Left cardiac atrium (tissue), 4 donors: ENCODE measurements around the gene ZNF205. TPM values are rescaled to one million over a fixed set of nuclear protein-coding genes. Genes with fewer than 3 reads are reported as not detected.
"Not testable (repeated sequence)": the region's sequence is repeated elsewhere in the genome, so short reads cannot be mapped to it uniquely, and the experiment has no call there.

Experiments
- ATAC-seq, 2 donors: fragments of 200-7000 bp; cut with Tn5 transposase; one replicate each; pipeline ENCODE4 v1.9.1; 2020; ENCODE audit warnings: mild to moderate bottlenecking in 2 of 2, moderate library complexity in 2 of 2
- DNase-seq: peaks from one replicate; pipeline ENCODE4 v3.0.0-alpha.2; 2020
- intact Hi-C, 2 donors: fragments of 100-400 bp; cut with DNase I; formaldehyde crosslinking; loops; one replicate each; pipeline versions ENCODE4 v1.14.1 to v1.15.1; 2022 to 2023
- total RNA-seq, 2 donors: library from RNA; stranded (reverse); fragmentation: NEBNext Ultra II Directional; extraction: Animal tissue kit (Norgen Biotek cat#: 25700); gene quantifications; one replicate each; pipeline ENCODE4 v1.2.1, GENCODE V29; 2021
- donor health status: DM: no; HTN: yes; CAD: no.
- donor health status: DM: no; HTN: yes; CAD: no; lungs with severe emphysema.
- donor health status: DM: yes; HTN: yes; CAD: no.
- donor health status: Dilated cardiomyopathy.

The ZNF205 gene
- total RNA-seq, 2 donors from 2014 or later = 7.0 to 7.2 TPM

DNA sequence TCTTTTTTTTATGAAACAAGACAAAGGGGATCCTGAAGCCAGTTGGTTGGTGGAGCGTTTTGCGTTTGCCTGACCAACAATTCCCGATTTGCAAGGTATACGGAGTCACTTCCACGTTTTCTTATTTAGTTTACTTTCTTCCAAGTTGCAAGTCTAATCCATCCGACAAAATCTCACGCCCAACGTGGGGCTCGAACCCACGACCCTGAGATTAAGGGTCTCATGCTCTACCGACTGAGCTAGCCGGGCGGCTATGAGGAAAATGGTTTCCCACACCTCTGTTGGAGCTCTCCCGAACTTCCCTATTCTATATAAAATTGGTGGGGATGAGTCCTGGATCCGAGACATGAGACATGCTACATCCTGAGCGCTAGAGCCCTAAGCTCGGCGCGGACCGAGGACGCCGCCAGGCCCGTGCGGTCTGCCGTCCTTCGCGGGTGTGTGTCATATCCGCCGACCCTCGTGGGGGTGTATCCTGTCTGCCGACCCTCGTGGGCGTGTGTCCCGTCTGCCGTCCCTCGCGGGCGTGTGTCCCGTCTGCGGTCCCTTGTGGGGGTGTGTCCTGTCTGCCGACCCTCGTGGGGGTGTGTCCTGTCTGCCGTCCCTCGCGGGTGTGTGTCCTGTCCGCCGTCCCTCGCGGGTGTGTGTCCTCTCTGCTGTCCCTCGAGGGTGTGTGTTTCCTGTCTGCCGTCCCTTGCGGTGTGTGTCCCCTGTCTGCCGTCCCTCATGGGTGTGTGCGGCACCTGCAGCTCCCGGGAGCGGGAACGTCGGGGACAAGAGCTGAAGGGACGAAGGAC, 45.0 kb downstream of the ZNF205 start:
- DNase-seq (peak; percentile 54), ATAC-seq (peak; percentile 12 to 28)
- intact Hi-C loops = no loop called here

DNA sequence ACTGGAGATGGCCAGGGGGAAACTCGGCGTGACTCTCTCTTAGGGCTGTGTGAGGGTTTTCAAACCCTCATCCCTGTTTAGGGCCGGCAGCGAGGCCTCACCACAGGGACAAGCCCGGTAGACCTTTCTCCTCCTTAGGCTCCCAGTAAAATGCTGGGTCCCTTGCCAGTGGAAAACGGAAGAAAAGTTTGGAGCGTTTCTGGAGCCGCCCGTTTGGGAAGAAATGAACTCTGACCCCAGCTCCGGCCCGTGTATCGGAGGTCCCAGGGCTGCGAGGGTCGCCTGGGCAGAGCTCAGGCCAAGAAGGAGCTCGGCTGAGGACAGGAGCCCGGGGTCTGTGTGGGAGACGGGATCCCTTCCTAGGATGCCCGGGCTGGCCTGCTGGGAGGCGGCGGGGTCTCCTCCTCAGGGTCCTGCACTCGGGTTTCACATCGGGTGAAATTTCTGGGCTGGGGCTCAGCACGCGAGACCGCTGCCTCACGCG, 45.7 kb downstream of the ZNF205 start:
- DNase-seq (no peak), ATAC-seq (peak; percentile 11 to 30)

GRCh38 chr16:3158510-3159314, 46.3 kb downstream of the ZNF205 start:
- peak; percentile 90 for DNase-seq
- intact Hi-C loops = no loop called here
- ATAC-seq = peak; percentile 92 to 95

More for the DNA sequence above, 45.7 kb downstream of the ZNF205 start:
- intact Hi-C loops = no loop called here

DNA sequence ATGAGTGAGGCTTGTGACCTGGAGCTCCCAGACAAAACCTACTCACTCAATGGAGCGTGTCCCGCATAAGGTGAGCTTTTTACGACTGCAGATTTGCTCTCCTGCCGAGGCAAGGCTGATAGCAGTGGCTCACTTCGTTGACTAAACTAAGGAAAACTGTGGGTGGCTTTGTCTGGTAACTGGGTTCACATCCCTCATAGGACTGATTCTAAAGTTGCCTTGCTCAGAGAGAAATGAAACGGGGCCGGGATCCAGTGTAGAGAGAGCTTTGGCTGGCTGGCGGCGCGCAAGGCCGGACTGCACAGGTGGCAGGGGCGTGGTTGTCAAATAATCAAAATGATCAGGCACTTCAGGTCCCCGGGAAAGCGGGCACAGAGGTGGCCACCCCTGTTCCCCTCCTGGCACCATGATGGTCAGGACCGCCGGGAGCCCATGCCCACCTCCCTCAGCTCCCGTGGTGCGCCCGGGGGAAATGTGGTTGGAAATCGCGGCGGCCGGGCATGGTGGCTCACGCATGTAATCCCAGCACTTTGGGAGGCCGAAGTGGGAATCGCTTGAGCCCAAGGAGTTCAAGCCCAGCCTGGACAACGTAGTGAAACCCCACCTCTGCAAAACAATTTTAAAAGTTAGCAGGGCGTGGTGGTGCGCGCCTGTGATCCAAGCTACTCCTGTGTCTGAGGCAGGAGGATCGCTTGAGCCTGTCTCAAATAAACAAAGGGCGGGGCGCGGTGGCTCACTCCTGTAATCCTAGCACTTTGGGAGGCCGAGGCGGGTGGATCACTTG, 49.0 kb downstream of the ZNF205 start:
- no peak for ATAC-seq
- intact Hi-C loops = no loop called here
- no peak for DNase-seq

DNA sequence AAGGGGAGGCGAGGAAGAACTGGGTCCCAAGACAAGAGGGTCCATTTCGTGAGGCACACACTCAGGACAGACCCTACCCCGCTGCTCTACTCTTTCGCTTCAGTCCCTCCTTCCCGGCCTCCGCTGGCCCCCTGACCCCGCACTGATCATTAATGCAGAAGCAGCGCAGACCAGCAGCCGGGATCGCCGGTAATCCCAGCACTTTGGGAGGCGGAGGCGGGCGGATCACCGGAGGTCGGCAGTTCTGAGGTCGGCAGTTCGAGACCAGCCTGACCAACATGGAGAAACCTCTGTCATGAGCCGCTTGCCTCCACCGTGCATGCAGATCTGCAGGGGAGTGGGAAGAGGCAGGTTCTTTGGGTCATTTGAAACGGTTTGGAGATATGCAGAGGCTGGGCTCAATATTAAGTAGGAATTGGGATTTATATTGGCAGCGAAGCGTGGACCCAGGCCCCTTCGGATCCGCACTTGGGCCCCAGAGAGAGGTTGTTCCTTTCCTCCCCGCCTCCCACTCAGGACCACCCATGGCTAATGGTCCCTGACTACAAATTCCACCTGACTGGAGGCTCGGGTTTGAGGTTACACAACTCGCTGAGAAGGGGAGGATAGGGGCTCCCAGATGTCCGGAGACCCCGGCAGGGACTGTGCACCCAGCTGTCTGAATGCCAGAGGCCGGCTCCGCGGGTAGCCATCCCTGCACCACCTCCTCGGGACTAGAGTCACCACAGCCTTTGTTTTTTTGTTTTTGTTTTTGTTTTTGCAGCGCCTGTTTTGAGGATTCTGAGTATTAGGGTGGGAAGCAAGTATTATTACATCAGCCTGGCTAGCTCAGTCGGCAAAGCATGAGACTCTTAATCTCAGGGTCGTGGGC, 52.0 kb downstream of the ZNF205 start:
- DNase-seq = no peak
- no peak for ATAC-seq
- intact Hi-C loops = no loop called here

DNA sequence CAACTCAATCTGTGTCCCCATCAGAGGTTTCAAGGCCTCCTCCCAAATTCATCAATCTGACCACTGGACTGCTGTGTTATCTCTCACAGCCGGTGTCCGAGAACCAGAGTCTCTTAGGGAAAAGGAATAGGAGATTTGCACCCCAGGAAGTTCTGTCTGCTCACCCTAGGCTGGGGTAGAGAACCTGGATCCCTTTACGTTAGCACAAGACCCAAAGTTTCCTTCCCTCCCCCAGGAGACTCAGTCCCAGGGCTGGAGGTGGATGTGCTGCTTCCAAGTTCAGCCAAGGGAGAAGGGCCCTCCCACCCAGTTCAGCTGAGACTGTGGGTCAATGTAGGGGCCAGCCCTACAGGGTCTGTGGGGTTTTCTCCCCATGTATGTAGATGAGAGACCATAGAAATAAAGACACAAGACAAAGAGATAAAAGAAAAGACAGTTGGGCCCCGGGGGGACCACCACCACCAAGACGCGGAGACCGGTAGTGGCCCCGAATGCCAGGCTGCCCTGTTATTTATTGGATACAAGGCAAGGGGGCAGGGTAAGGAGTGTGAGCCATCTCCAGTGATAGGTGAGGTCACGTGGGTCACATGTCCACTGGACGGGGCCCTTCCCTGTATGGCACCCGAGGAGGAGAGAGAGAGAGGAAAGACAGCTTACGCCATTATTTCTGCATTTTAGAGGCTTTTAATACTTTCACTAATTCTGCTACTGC, 52.9 kb downstream of the ZNF205 start:
- ATAC-seq = no peak
- no peak for DNase-seq
- intact Hi-C loops = loop anchor here in 1 of 2 donors (5.0 kb wide), 1 partner anchor 108 kb away; no protein-coding TSS in a partner anchor

- ATAC-seq = no peak
- DNase-seq = no peak
- intact Hi-C loops = loop anchor here in 1 of 2 donors (5.0 kb wide), 1 partner anchor 109 kb away; no protein-coding TSS in a partner anchor
Measured at GRCh38 chr16:3166505-3166886, 54.1 kb downstream of the ZNF205 start.

GRCh38 chr16:3168729-3169128, 56.3 kb downstream of the ZNF205 start:
- intact Hi-C loops = loop anchor here in 1 of 2 donors (5.0 kb wide), 1 partner anchor 111 kb away; no protein-coding TSS in a partner anchor

More at GRCh38 chr16:3168729-3169128, 56.3 kb downstream of the ZNF205 start:
- not testable (repeated sequence) for DNase-seq, ATAC-seq

Other genes starting within 250 kb of the ZNF205 start
- gene FLYWCH2, start 229.4 kb upstream of the ZNF205 start, total RNA-seq = 10 to 100 TPM; 27.1 to 29.1 TPM
- 10 to 100 TPM; 31.4 to 35.1 TPM for gene FLYWCH1, start 200.7 kb upstream of the ZNF205 start, total RNA-seq
- gene KREMEN2, start 148.3 kb upstream of the ZNF205 start, total RNA-seq = not detected
- 10 to 100 TPM in 1 of 2 donors, 1 to 10 TPM in 1; 5.8 to 10.1 TPM for gene PAQR4, start 143.2 kb upstream of the ZNF205 start, total RNA-seq
- 1 to 10 TPM in 1 of 2 donors, under 1 TPM in 1; 0.97 to 2.9 TPM for gene PKMYT1, start 132.1 kb upstream of the ZNF205 start, total RNA-seq
- gene CLDN9, start 99.7 kb upstream of the ZNF205 start, total RNA-seq = under 1 TPM; 0.24 TPM
- not detected for gene CLDN6, start 94.4 kb upstream of the ZNF205 start, total RNA-seq
- 10 to 100 TPM; 24.3 to 72.4 TPM for gene TNFRSF12A, start 92.2 kb upstream of the ZNF205 start, total RNA-seq
- 10 to 100 TPM; 28.4 to 46.1 TPM for gene HCFC1R1, start 88.6 kb upstream of the ZNF205 start, total RNA-seq
- 10 to 100 TPM; 11.8 to 18.2 TPM for gene THOC6, start 88.6 kb upstream of the ZNF205 start, total RNA-seq
- not detected for gene BICDL2, start 75.6 kb upstream of the ZNF205 start, total RNA-seq
- gene MMP25, start 66.0 kb upstream of the ZNF205 start, total RNA-seq = 1 to 10 TPM; 1.5 to 2.3 TPM
- gene IL32, start 46.9 kb upstream of the ZNF205 start, total RNA-seq = 10 to 100 TPM; 51.7 to 64.0 TPM
- gene ZSCAN10, start 13.3 kb upstream of the ZNF205 start, total RNA-seq = not detected
- gene ZNF213, start 22.4 kb downstream of the ZNF205 start, total RNA-seq = 1 to 10 TPM; 6.5 to 6.7 TPM
- gene OR1F1, start 75.6 kb downstream of the ZNF205 start, total RNA-seq = not detected
- 1 to 10 TPM; 5.7 to 8.8 TPM for gene ZNF200, start 122.6 kb downstream of the ZNF205 start, total RNA-seq
- gene MEFV, start 144.0 kb downstream of the ZNF205 start, total RNA-seq = 1 to 10 TPM; 1.8 to 1.9 TPM
- gene ZNF263, start 170.9 kb downstream of the ZNF205 start, total RNA-seq = 10 to 100 TPM in 1 of 2 donors, 1 to 10 TPM in 1; 9.0 to 19.2 TPM
- 1 to 10 TPM; 6.3 to 9.8 TPM for gene TIGD7, start 192.8 kb downstream of the ZNF205 start, total RNA-seq
- 10 to 100 TPM; 16.4 to 23.0 TPM for gene ZNF75A, start 192.9 kb downstream of the ZNF205 start, total RNA-seq
- gene OR2C1, start 243.3 kb downstream of the ZNF205 start, total RNA-seq = under 1 TPM in 1 of 2 donors, not detected in 1; 0.18 TPM